GM23248 (cell line): ENCODE results near the gene RAB17. TPM values are rescaled to one million over a fixed set of nuclear protein-coding genes. Genes with fewer than 3 reads are reported as not detected.

Source experiments
- DNase-seq: peaks from one replicate; pipeline ENCODE4 v3.0.0-alpha.2; 2015
- H2AFZ ChIP-seq: fragments of 200-600 bp; sonication (generic); 2 replicates; pipeline ENCODE4 v1.6.1; 2016; ENCODE audit warnings: antibody characterized with exemption
- H3F3A ChIP-seq: fragments of 200-600 bp; sonication (generic); 2 replicates; pipeline ENCODE4 v1.6.1; 2016; ENCODE audit warnings: mild to moderate bottlenecking, antibody characterized with exemption, mixed run types; ENCODE audit not compliant: insufficient read depth
- H3K27ac ChIP-seq: fragments of 200-600 bp; sonication (generic); 2 replicates; pipeline ENCODE4 v1.5.1; 2016; ENCODE audit warnings: mild to moderate bottlenecking
- H3K27me3 ChIP-seq: fragments of 200-600 bp; sonication (generic); replicated peaks from 2 replicates; pipeline ENCODE4 v1.6.1; 2016; ENCODE audit warnings: mild to moderate bottlenecking; ENCODE audit not compliant: insufficient read depth
- H3K36me3 ChIP-seq: fragments of 200-600 bp; sonication (generic); 2 replicates; pipeline ENCODE4 v1.6.1; 2016; ENCODE audit warnings: low read depth, mild to moderate bottlenecking
- H3K4me1 ChIP-seq: fragments of 200-600 bp; sonication (generic); 2 replicates; pipeline ENCODE4 v1.6.1; 2016; ENCODE audit warnings: mild to moderate bottlenecking; ENCODE audit not compliant: insufficient read depth
- H3K4me2 ChIP-seq: fragments of 200-600 bp; sonication (generic); one replicate; pipeline ENCODE4 v1.6.1; 2016; ENCODE audit warnings: mild to moderate bottlenecking; ENCODE audit not compliant: unreplicated experiment
- H3K4me3 ChIP-seq: fragments of 200-600 bp; sonication (generic); 2 replicates; pipeline ENCODE4 v1.5.1; 2016; ENCODE audit warnings: mild to moderate bottlenecking
- H3K79me2 ChIP-seq: fragments of 200-600 bp; sonication (generic); 2 replicates; pipeline ENCODE4 v1.6.1; 2016; ENCODE audit warnings: mild to moderate bottlenecking; ENCODE audit not compliant: insufficient read depth
- H3K9ac ChIP-seq: fragments of 200-600 bp; sonication (generic); 2 replicates; pipeline ENCODE4 v1.6.1; 2016; ENCODE audit warnings: mild to moderate bottlenecking
- H3K9me2 ChIP-seq: fragments of 200-600 bp; sonication (generic); 2 replicates; pipeline ENCODE4 v1.6.1; 2016; ENCODE audit warnings: mixed run types, mild to moderate bottlenecking, moderate library complexity; ENCODE audit not compliant: insufficient read depth
- H3K9me3 ChIP-seq: fragments of 200-600 bp; sonication (generic); one replicate; pipeline ENCODE4 v1.6.1; 2017; ENCODE audit warnings: low read depth
- H4K20me1 ChIP-seq: fragments of 200-600 bp; sonication (generic); 2 replicates; pipeline ENCODE4 v1.6.0; 2016; ENCODE audit not compliant: insufficient read depth
- EZH2 ChIP-seq: fragments of 200-600 bp; sonication (generic); IDR thresholded peaks from 2 replicates; pipeline ENCODE4 v1.6.1; 2018; ENCODE audit warnings: antibody characterized with exemption, mild to moderate bottlenecking; ENCODE audit not compliant: insufficient read depth, poor library complexity, severe bottlenecking
- EZH2phosphoT487 ChIP-seq: fragments of 200-600 bp; sonication (generic); IDR thresholded peaks from 2 replicates; pipeline ENCODE4 v1.6.1; 2018; ENCODE audit warnings: antibody characterized with exemption, moderate library complexity, mild to moderate bottlenecking, low read depth; ENCODE audit not compliant: insufficient read depth
- WGBS, 2 experiments: methylation state at CpG; one replicate each; pipeline ENCODE4 v1.1.6; 2015 to 2017; ENCODE audit warnings: low lambda C conversion rate in 2 of 2, low coverage in 1 of 2; ENCODE audit errors: missing lambda C conversion rate in 2 of 2; 5-methylcytosine and 5-hydroxymethylcytosine counted together
- in situ Hi-C: fragments of 300-500 bp; cut with MboI; formaldehyde crosslinking; loops from 2 replicates; pipeline ENCODE4 v1.15.0; 2020
- polyA plus RNA-seq: library from polyadenylated mRNA; unstranded; fragments of >200 nt; fragmentation: Nextera tagmentation; extraction: Ambion mirVana; gene quantifications from 2 replicates; pipeline ENCODE4 v1.2.1, GENCODE V29; 2016
- total RNA-seq: library from RNA; depleted of rRNA; stranded (reverse); fragments of >200 nt; shearing (Covaris generic); gene quantifications from 2 replicates; pipeline ENCODE4 v1.2.3, GENCODE V29; 2014

RAB17 gene
- total and polyA plus RNA-seq, 2 experiments from 2014 or later: 1.7 TPM; not detected in 1

DNA sequence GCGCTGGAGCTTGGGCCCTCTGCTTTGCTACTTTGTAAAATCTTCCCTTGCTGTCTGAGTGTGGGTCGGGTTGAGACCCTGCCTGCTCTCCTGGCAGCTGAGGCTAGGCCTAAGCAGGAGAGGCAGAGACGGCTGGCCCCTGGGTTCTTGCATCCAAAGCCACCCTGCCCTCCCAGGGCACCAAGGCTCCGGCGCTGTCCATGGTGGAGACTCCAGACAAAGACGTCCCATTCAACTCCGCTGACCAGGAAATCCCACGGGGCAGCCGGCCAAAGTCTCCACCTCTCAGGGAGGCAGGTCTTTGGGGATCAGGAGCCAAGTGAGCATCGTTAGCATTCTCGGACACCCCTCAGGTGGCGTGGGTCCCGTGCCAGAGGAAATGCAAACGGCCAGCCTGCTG is 26.7 kb downstream of the RAB17 start:
- TF ChIP-seq EZH2phosphoT487: no peak
- TF ChIP-seq EZH2: no peak
- no peaks in the 10 kb centered on the region for H3F3A ChIP-seq
- H3K9me3 ChIP-seq: no peaks in the 10 kb centered on the region
- no peaks in the 10 kb centered on the region for H3K9me2 ChIP-seq
- no peak overlapping the region for H3K27ac ChIP-seq
- no peak overlapping the region for H3K4me2 ChIP-seq
- H4K20me1 ChIP-seq: no peaks in the 10 kb centered on the region
- peak; percentile 71 for DNase-seq
- WGBS, 2 experiments: 11 to 15% methylated on average over 14 of the region's 14 CpGs
- in situ Hi-C loops: loop anchor here (25.0 kb wide), 1 partner anchor 402 kb away; no protein-coding TSS in a partner anchor
- H3K9ac ChIP-seq: no peak overlapping the region
- H2AFZ ChIP-seq: no peak overlapping the region
- no peaks in the 10 kb centered on the region for H3K79me2 ChIP-seq
- no peak overlapping the region for H3K4me3 ChIP-seq
- no peaks in the 10 kb centered on the region for H3K4me1 ChIP-seq
- no peaks in the 10 kb centered on the region for H3K27me3 ChIP-seq
- H3K36me3 ChIP-seq: no peaks in the 10 kb centered on the region

DNA sequence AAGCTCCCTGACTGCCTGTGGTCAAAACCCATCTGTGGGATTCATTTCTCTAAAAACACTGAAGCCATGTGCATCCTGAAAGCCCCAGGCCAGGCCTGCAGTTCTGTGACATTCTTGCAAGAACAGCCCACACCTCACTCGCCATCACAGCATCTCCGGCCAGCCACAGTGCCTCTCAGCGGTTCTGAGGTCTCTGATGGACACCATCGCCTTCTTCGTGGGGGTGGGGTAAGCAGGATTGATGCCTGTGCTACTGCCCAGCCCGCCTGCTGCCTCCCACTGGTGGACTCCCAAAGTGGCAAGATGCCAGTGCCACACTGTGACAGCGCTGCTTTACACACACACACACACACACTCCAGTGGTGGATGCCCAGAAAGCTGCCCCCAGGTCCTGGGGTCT is 29.3 kb downstream of the RAB17 start:
- Histone ChIP-seq H4K20me1 (no peaks in the 10 kb centered on the region), H2AFZ (no peak overlapping the region), H3K36me3 (no peaks in the 10 kb centered on the region; the same call in 1 of the 2 replicates), H3K9me3 (no peaks in the 10 kb centered on the region), H3F3A (no peaks in the 10 kb centered on the region), H3K79me2 (no peaks in the 10 kb centered on the region), H3K4me3 (no peak overlapping the region), H3K27ac (no peak overlapping the region), H3K9ac (no peak overlapping the region), H3K27me3 (no peaks in the 10 kb centered on the region), H3K9me2 (no peaks in the 10 kb centered on the region), H3K4me1 (no peaks in the 10 kb centered on the region), H3K4me2 (no peak overlapping the region)
- no peak for DNase-seq
- WGBS, 2 experiments: 76 to 83% methylated on average over 7 of the region's 7 CpGs
- in situ Hi-C loops: loop anchor here (25.0 kb wide), 1 partner anchor 399 kb away; no protein-coding TSS in a partner anchor
- TF ChIP-seq EZH2phosphoT487 (no peak), EZH2 (no peak)

DNA sequence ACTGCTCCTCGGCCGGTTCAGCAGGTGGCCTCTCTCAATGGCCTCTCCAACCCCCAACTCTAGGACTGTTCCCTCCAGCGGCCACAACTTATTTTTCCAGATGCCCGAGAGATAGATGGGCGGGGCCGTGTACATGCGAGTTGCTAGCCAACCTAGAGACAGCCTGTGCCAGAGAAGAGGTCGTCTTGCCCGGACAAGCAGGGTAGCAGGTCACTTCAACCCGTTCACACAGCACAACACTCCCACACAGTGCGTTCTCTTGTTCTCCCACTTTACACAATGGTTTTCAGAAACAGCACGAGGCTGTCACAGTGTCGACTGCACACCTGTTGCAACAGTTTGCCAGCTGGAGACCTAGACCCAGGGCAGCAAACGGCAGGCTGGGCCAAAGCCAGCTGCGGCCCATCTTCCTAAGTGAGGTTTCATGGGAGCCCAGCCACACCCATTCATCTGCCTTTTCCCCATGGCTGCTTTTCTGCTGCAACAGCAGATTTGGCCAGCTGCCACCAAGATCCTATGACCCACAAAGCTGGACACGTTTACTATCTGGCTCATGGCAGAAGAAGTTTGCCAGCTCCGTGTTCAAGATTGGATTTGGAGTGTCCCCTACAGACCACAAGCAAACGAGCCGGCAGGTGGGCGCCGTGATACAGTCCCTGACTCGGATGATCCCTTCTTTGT is 31.4 kb downstream of the RAB17 start:
- WGBS, 2 experiments: 46 to 51% methylated on average over 22 of the region's 22 CpGs
- peaks cover 5% of the 10 kb centered on the region; the same call in 1 of the 2 replicates for H3K36me3 ChIP-seq
- H3K79me2 ChIP-seq: no peaks in the 10 kb centered on the region
- in situ Hi-C loops: loop anchor here (25.0 kb wide), 1 partner anchor 397 kb away; no protein-coding TSS in a partner anchor
- no peak overlapping the region for H3K4me2 ChIP-seq
- no peak for TF ChIP-seq EZH2phosphoT487
- no peak for TF ChIP-seq EZH2
- H3K9me3 ChIP-seq: no peaks in the 10 kb centered on the region
- H3K27ac ChIP-seq: no peak overlapping the region
- H3K4me3 ChIP-seq: no peak overlapping the region
- no peaks in the 10 kb centered on the region for H3K27me3 ChIP-seq
- H3K9ac ChIP-seq: no peak overlapping the region
- no peaks in the 10 kb centered on the region for H4K20me1 ChIP-seq
- peak; percentile 82 for DNase-seq
- H2AFZ ChIP-seq: no peak overlapping the region
- H3F3A ChIP-seq: no peaks in the 10 kb centered on the region
- H3K9me2 ChIP-seq: no peaks in the 10 kb centered on the region
- no peaks in the 10 kb centered on the region for H3K4me1 ChIP-seq

DNA sequence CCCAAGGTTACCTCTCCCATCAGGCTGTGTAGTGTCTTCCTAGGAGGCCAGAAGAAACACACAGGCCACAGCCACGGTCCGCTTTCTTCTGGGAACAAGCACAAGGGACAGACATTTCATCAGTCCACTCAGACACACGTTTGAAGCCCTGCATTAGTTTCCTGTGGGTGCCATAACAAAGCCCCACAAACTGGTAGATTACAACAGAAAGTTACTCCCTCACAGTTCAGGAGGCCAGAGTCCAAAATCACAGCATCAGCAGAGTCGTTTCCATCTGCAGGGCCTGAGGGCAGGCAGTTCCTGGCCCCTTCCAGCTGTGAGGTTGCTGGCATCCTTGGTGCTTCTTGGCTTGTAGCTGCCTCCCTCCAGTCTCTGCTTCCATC is 32.9 kb downstream of the RAB17 start:
- no peak overlapping the region for H3K4me2 ChIP-seq
- WGBS, 2 experiments: 49 to 55% methylated on average over 4 of the region's 4 CpGs

More for the DNA sequence above, 32.9 kb downstream of the RAB17 start:
- no peaks in the 10 kb centered on the region for H3K27me3 ChIP-seq
- H2AFZ ChIP-seq: no peak overlapping the region
- no peaks in the 10 kb centered on the region for H3K79me2 ChIP-seq
- H3K27ac ChIP-seq: no peak overlapping the region
- in situ Hi-C loops: loop anchor here (25.0 kb wide), 1 partner anchor 395 kb away; no protein-coding TSS in a partner anchor
- H3F3A ChIP-seq: no peaks in the 10 kb centered on the region
- no peaks in the 10 kb centered on the region for H3K9me3 ChIP-seq
- H3K9me2 ChIP-seq: no peaks in the 10 kb centered on the region
- H4K20me1 ChIP-seq: no peaks in the 10 kb centered on the region
- no peak for DNase-seq
- H3K4me1 ChIP-seq: no peaks in the 10 kb centered on the region
- H3K36me3 ChIP-seq: peaks cover 5% of the 10 kb centered on the region; the same call in 1 of the 2 replicates
- H3K9ac ChIP-seq: no peak overlapping the region
- no peak for TF ChIP-seq EZH2
- no peak for TF ChIP-seq EZH2phosphoT487
- H3K4me3 ChIP-seq: no peak overlapping the region
